Peyer's patch (tissue), 4 donors: ENCODE data around the gene BCL2L2.

ENCODE experiments used
- CTCF ChIP-seq, 6 experiments: fragments of 450-650 bp in 4 of 6; fragments of 200-600 bp in 2 of 6; sonication (generic) in 1 of 6; IDR thresholded peaks; one replicate each; pipeline ENCODE4 v1.5.1; 2017 to 2019; ENCODE audit warnings: antibody characterized with exemption in 6 of 6, mild to moderate bottlenecking in 3 of 6, moderate library complexity in 1 of 6
- POLR2A ChIP-seq, 2 donors: fragments of 450-650 bp; IDR thresholded peaks; one replicate each; pipeline ENCODE4 v1.5.1; 2017; ENCODE audit warnings: antibody characterized with exemption in 2 of 2, mild to moderate bottlenecking in 2 of 2, moderate library complexity in 2 of 2

GRCh38 chr14:23286902-23287479 is 19.6 kb upstream of the BCL2L2 start:
- TF ChIP-seq POLR2A (IDR thresholded peaks at IDR 0.05) (no peak), CTCF (IDR thresholded peaks at IDR 0.05) (no peak)
